Measurements from ENCODE around the gene PSEN1. TPM values are rescaled to one million over a fixed set of nuclear protein-coding genes. Genes with fewer than 3 reads are reported as not detected.

The PSEN1 gene
- total RNA-seq, 1 experiment from 2014 or later: 26.9 TPM

- no peaks in the 10 kb centered on the region for H3K4me1 ChIP-seq (ENCODE audit: control insufficient read depth in 1 of 2, insufficient read depth in 2 of 2, low read length in 2 of 2)
- no peaks in the 10 kb centered on the region for H3K79me2 ChIP-seq (ENCODE audit: insufficient read depth, low read length)
- no peak overlapping the region for H2AFZ ChIP-seq (ENCODE audit: low read depth, low read length, poor library complexity, severe bottlenecking)
- CTCF ChIA-PET: interaction anchor here (0.7 to 1.3 kb wide), 2 partner anchors 13 to 57 kb away, joined by 4 to 5 read pairs; no protein-coding TSS in a partner anchor
- intact Hi-C loops (cut with micrococcal nuclease): no loop called here
- BruUV-seq (replicated peaks): no TSS peak
- no peaks in the 10 kb centered on the region for H3K36me3 ChIP-seq (ENCODE audit: control insufficient read depth in 1 of 2, insufficient read depth in 2 of 2, low read length in 2 of 2)
- H4K20me1 ChIP-seq (ENCODE audit: insufficient read depth): no peaks in the 10 kb centered on the region
- no peak overlapping the region for H3K27ac ChIP-seq (ENCODE audit: low read depth, low read length)
- TF ChIP-seq ELF1 (IDR thresholded peaks at IDR 0.05; ENCODE audit: borderline replicate concordance, low read depth): no peak
- no peak for TF ChIP-seq SIN3A (IDR thresholded peaks at IDR 0.05; ENCODE audit: low read depth)
- TF ChIP-seq SP1 (IDR thresholded peaks at IDR 0.05; ENCODE audit: low read depth): no peak
- no peak for TF ChIP-seq SRF (IDR thresholded peaks at IDR 0.05; ENCODE audit: low read depth)
- no peak for TF ChIP-seq RAD21 (IDR thresholded peaks at IDR 0.05; ENCODE audit: low read depth)
- no peak for TF ChIP-seq EZH2phosphoT487 (IDR thresholded peaks at IDR 0.05; ENCODE audit: borderline replicate concordance)
- TF ChIP-seq REST (IDR thresholded peaks at IDR 0.05; ENCODE audit: low read depth): no peak
- no peak overlapping the region for H3K9ac ChIP-seq (ENCODE audit: low read length)
- H3K4me2 ChIP-seq (ENCODE audit: low read length): no peak overlapping the region
- POLR2A ChIA-PET: no interaction called here
- 0 out of 2 replicates have a peak, but pooled peaks cover 13% of the 10 kb centered on the region for H3K27me3 ChIP-seq (ENCODE audit: insufficient read depth, low read length)
- RAD21 ChIA-PET (ENCODE audit: low non-redundant PET in 1 of 2, low total read pairs in 2 of 2, uncharacterized antibody in 2 of 2, unreplicated experiment in 2 of 2): no interaction called here
- no peak overlapping the region for H3K4me3 ChIP-seq (replicated peaks in 1 of 2; ENCODE audit: low read depth in 1 of 2, low read length in 2 of 2)
- ATAC-seq (no peak), DNase-seq (ENCODE audit: low read depth, low spot score) (no peak)
- H3K9me2 ChIP-seq (ENCODE audit: insufficient read depth): no peaks in the 10 kb centered on the region
- H3K9me3 ChIP-seq (ENCODE audit: control insufficient read depth in 1 of 2, insufficient read depth in 1 of 2, low read depth in 1 of 2, low read length in 2 of 2): no peaks in the 10 kb centered on the region
Observed at GRCh38 chr14:73230051-73230450, 93.7 kb downstream of the PSEN1 start.

Data from HCT116 (cell line).